HEK293 (cell line): ENCODE measurements around the gene FAM89B.

Experiments
- ATF2 ChIP-seq: fragments of 450-650 bp; formaldehyde crosslinking; IDR thresholded peaks from 2 replicates; pipeline ENCODE4 v1.5.1; 2016; ENCODE audit warnings: missing biosample characterization, missing genetic modification characterization, low read depth
- BCL11B ChIP-seq: fragments of 450-650 bp; formaldehyde crosslinking; IDR thresholded peaks from 2 replicates; pipeline ENCODE4 v1.5.1; 2016; ENCODE audit warnings: low read depth, missing biosample characterization, missing genetic modification characterization
- GFI1B ChIP-seq: fragments of 450-650 bp; formaldehyde crosslinking; IDR thresholded peaks from 2 replicates; pipeline ENCODE4 v1.5.1; 2016; ENCODE audit warnings: missing biosample characterization, missing genetic modification characterization
- HOXA7 ChIP-seq: sonication (generic); formaldehyde crosslinking; IDR thresholded peaks from 2 replicates; pipeline ENCODE4 v1.8.1; 2022; ENCODE audit warnings: missing genetic modification reagents, borderline replicate concordance
- HOXC10 ChIP-seq: sonication (generic); formaldehyde crosslinking; IDR thresholded peaks from 2 replicates; pipeline ENCODE4 v1.8.1; 2023; ENCODE audit warnings: mild to moderate bottlenecking, missing genetic modification reagents
- KLF10 ChIP-seq: fragments of 450-650 bp; IDR thresholded peaks from 2 replicates; pipeline ENCODE4 v1.5.1; 2018; ENCODE audit warnings: missing biosample characterization, mild to moderate bottlenecking, missing genetic modification characterization
- PBX3 ChIP-seq: sonication (generic); formaldehyde crosslinking; IDR thresholded peaks from 2 replicates; pipeline ENCODE4 v1.8.1; 2022; ENCODE audit warnings: mild to moderate bottlenecking, moderate library complexity, missing genetic modification reagents
- PRDM1 ChIP-seq: fragments of 450-650 bp; formaldehyde crosslinking; IDR thresholded peaks from 2 replicates; pipeline ENCODE4; 2016; ENCODE audit warnings: missing biosample characterization, missing genetic modification characterization
- SP7 ChIP-seq: fragments of 450-650 bp; formaldehyde crosslinking; IDR thresholded peaks from 2 replicates; pipeline ENCODE4 v1.5.1; 2016; ENCODE audit warnings: missing biosample characterization, missing genetic modification characterization
- TCF7L2 ChIP-seq: IDR thresholded peaks from 2 replicates; pipeline ENCODE4 v1.6.1; 2011; ENCODE audit warnings: low read depth, mild to moderate bottlenecking, inconsistent platforms, low read length, moderate library complexity, borderline replicate concordance
- YY1 ChIP-seq: fragments of 450-650 bp; formaldehyde crosslinking; IDR thresholded peaks from 2 replicates; pipeline ENCODE4 v1.5.1; 2018; ENCODE audit warnings: missing biosample characterization, missing genetic modification characterization
- ZBTB20 ChIP-seq: fragments of 450-650 bp; formaldehyde crosslinking; IDR thresholded peaks from 2 replicates; pipeline ENCODE4 v1.5.1; 2016; ENCODE audit warnings: missing biosample characterization, missing genetic modification characterization
- ZBTB21 ChIP-seq: fragments of 450-650 bp; formaldehyde crosslinking; IDR thresholded peaks from 2 replicates; pipeline ENCODE4 v1.5.1; 2017; ENCODE audit warnings: missing biosample characterization, missing genetic modification characterization
- ZBTB26 ChIP-seq: fragments of 450-650 bp; formaldehyde crosslinking; optimal IDR thresholded peaks from 2 replicates; pipeline ENCODE3; 2016; ENCODE audit warnings: missing biosample characterization, mild to moderate bottlenecking, missing genetic modification characterization
- ZFP41 ChIP-seq: fragments of 450-650 bp; formaldehyde crosslinking; IDR thresholded peaks from 2 replicates; pipeline ENCODE4 v1.5.1; 2016; ENCODE audit warnings: missing biosample characterization, missing genetic modification characterization, borderline replicate concordance
- ZNF16 ChIP-seq: fragments of 450-650 bp; formaldehyde crosslinking; IDR thresholded peaks from 2 replicates; pipeline ENCODE4 v1.5.1; 2016; ENCODE audit warnings: low read depth, missing biosample characterization, missing genetic modification characterization
- ZNF274 ChIP-seq, 2 experiments: fragments of 200-500 bp in 1 of 2; fragments of 450-650 bp in 1 of 2; sonication (Bioruptor generic) in 1 of 2; formaldehyde crosslinking in 1 of 2; IDR thresholded peaks; 2 replicates each; pipeline versions ENCODE4 v1.5.1 to v1.6.1; 2014 to 2016; ENCODE audit warnings: borderline replicate concordance in 1 of 2, inconsistent platforms in 1 of 2, low read length in 1 of 2, missing biosample characterization in 1 of 2, missing genetic modification characterization in 1 of 2
- ZNF394 ChIP-seq: fragments of 450-650 bp; formaldehyde crosslinking; IDR thresholded peaks from 2 replicates; pipeline ENCODE4 v1.5.1; 2016; ENCODE audit warnings: missing biosample characterization, missing genetic modification characterization, mild to moderate bottlenecking, moderate library complexity, borderline replicate concordance
- ZNF398 ChIP-seq: fragments of 450-650 bp; formaldehyde crosslinking; IDR thresholded peaks from 2 replicates; pipeline ENCODE4 v1.5.1; 2017; ENCODE audit warnings: missing biosample characterization, missing genetic modification characterization
- ZNF449 ChIP-seq: fragments of 450-650 bp; formaldehyde crosslinking; IDR thresholded peaks from 2 replicates; pipeline ENCODE4 v1.5.1; 2017; ENCODE audit warnings: missing biosample characterization, mild to moderate bottlenecking, missing genetic modification characterization, moderate library complexity
- ZNF513 ChIP-seq: fragments of 450-650 bp; IDR thresholded peaks from 2 replicates; pipeline ENCODE4 v1.5.1; 2018; ENCODE audit warnings: missing biosample characterization, missing genetic modification characterization
- ZNF621 ChIP-seq: fragments of 450-650 bp; formaldehyde crosslinking; IDR thresholded peaks from 2 replicates; pipeline ENCODE4 v1.5.1; 2017; ENCODE audit warnings: missing biosample characterization, missing genetic modification characterization
- ZNF843 ChIP-seq: fragments of 450-650 bp; formaldehyde crosslinking; IDR thresholded peaks from 2 replicates; pipeline ENCODE4 v1.5.1; 2016; ENCODE audit warnings: missing biosample characterization, missing genetic modification characterization
- ZSCAN16 ChIP-seq: fragments of 450-650 bp; formaldehyde crosslinking; IDR thresholded peaks from 2 replicates; pipeline ENCODE4 v1.5.1; 2016; ENCODE audit warnings: missing biosample characterization, missing genetic modification characterization
- ZSCAN30 ChIP-seq: fragments of 450-650 bp; IDR thresholded peaks from 2 replicates; pipeline ENCODE4 v1.5.1; 2018; ENCODE audit warnings: missing biosample characterization, mild to moderate bottlenecking, missing genetic modification characterization, moderate library complexity
- ZSCAN5A ChIP-seq: fragments of 450-650 bp; formaldehyde crosslinking; IDR thresholded peaks from 2 replicates; pipeline ENCODE4 v1.5.1; 2016; ENCODE audit warnings: missing biosample characterization, missing genetic modification characterization

The FAM89B gene

GRCh38 chr11:65569973-65570918 lies 2.1 kb upstream of the FAM89B start, which contains the start of gene ZNRD2 (continued):
- TF ChIP-seq ZNF449 = peak; percentile 28; the same call in 1 of the 2 replicates
- TF ChIP-seq ZSCAN5A (tag by site-specific recombination) = peak; percentile 68
- TF ChIP-seq SP7 (tag by site-specific recombination) = peak; percentile 80
- 0 out of 2 replicates have a peak, but pooled peaks have one; percentile 33 for TF ChIP-seq GFI1B (tag by site-specific recombination)
- TF ChIP-seq ZNF398 (tag by site-specific recombination) = peak; percentile 33; the same call in 1 of the 2 replicates
- peak; percentile 82; the same call in 1 of the 2 replicates for TF ChIP-seq KLF10 (tag by site-specific recombination)
- peak; percentile 89 for TF ChIP-seq PBX3 (CRISPR knock-in tag)
- TF ChIP-seq ZNF16 (tag by site-specific recombination) = no peak
- TF ChIP-seq ZSCAN30 (tag by site-specific recombination) = peak; percentile 86
- TF ChIP-seq ATF2 (tag by site-specific recombination) = peak; percentile 74; the same call in 1 of the 2 replicates
- 0 out of 2 replicates have a peak, but pooled peaks have one; percentile 8 for TF ChIP-seq PRDM1 (tag by site-specific recombination)
- TF ChIP-seq ZSCAN16 (tag by site-specific recombination) = no peak
- TF ChIP-seq YY1 (tag by site-specific recombination) = peak; percentile 82; the same call in 1 of the 2 replicates
- TF ChIP-seq ZFP41 (tag by site-specific recombination) = no peak
- TF ChIP-seq ZNF394 (tag by site-specific recombination) = peak; percentile 71; the same call in 1 of the 2 replicates
- no peak for TF ChIP-seq ZNF274 (IDR thresholded peaks at IDR 0.05; ENCODE audit: low read length)
- no peak for TF ChIP-seq ZNF274 (tag by site-specific recombination; IDR thresholded peaks at IDR 0.05; ENCODE audit: borderline replicate concordance)
- TF ChIP-seq TCF7L2 = 0 out of 2 replicates have a peak, but pooled peaks have one; percentile 35
- TF ChIP-seq HOXA7 (CRISPR knock-in tag) = no peak
- TF ChIP-seq ZNF621 (tag by site-specific recombination) = no peak
- peak; percentile 77 for TF ChIP-seq ZBTB26
- TF ChIP-seq ZNF843 (tag by site-specific recombination) = no peak; the same call in 1 of the 2 replicates
- TF ChIP-seq ZNF513 = no peak
- no peak; the same call in 1 of the 2 replicates for TF ChIP-seq BCL11B
- TF ChIP-seq ZBTB21 (tag by site-specific recombination) = peak; percentile 94
- peak; percentile 91; the same call in 1 of the 2 replicates for TF ChIP-seq ZBTB20
- no peak for TF ChIP-seq HOXC10 (CRISPR knock-in tag)
